Embryonic facial prominence (tissue), 1 donor: Measurements from ENCODE around the gene HUNK.

Experiments used
- DNase-seq: peaks from one replicate; pipeline ENCODE4 v3.0.0-alpha.2; 2016; ENCODE audit errors: extremely low spot score

Gene HUNK

GRCh38 chr21:31895077-31895835 lies 22.4 kb downstream of the HUNK start:
- DNase-seq = no peak

DNA sequence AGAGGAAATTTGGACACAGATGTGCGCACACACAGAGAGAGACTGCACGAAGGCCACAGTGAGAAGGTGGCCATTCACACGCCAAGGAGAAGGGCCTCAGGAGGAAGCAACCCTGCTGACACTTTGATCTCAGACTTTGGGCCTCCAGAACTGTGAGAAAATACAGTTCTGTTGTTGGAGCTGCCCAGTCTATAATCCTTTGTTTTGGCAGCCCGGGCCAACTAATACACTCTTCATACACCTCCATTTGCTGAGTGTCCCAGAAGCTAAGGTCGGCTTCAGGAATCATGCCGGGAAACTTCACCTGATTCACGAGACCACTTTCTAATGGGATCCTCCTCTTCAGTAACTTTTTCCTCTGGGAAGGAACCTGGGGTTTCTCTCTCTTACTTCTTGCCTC lies 23.2 kb downstream of the HUNK start:
- no peak for DNase-seq

GRCh38 chr21:31897311-31897710 lies 24.5 kb downstream of the HUNK start:
- DNase-seq = no peak

- DNase-seq = no peak
Observed at GRCh38 chr21:31898933-31899630, 26.3 kb downstream of the HUNK start.

DNA sequence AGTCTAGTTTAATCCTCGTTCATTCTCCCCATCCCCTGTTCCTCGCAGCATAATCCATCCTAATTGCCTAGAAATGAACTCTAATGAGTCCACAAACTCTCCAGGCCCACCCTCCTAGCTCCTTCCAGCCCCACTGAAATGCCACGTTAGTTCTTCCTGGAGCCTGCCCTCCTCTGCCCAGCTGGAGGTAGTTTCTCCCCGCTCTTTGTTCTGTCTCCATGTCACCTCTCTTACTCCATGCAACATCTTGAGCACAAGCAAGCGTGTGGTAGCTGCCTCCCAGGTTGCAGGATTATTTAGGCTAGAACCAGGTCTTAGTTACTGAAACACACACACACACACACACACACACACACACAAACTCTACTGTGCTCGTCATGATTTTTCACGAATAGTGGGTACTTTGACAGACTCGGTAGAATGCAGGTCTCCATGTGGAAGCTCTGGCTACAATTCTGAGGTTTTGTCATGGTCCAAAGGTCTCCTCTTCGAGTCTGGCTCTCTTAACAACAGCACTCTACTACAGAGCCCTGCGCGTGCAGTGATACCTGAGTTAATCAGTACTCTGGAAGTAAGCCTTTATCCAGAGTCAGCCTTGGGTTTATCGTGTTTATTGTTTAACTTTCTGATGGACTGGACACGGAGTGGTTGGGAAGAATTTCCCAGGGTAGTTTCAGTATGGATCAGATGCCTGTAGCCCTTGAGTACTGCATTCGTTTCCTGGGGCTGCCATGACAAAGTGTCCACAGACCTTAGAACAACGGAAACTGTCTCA lies 27.5 kb downstream of the HUNK start:
- DNase-seq = no peak

- no peak for DNase-seq
Observed at GRCh38 chr21:31901315-31901714, 28.5 kb downstream of the HUNK start.

DNA sequence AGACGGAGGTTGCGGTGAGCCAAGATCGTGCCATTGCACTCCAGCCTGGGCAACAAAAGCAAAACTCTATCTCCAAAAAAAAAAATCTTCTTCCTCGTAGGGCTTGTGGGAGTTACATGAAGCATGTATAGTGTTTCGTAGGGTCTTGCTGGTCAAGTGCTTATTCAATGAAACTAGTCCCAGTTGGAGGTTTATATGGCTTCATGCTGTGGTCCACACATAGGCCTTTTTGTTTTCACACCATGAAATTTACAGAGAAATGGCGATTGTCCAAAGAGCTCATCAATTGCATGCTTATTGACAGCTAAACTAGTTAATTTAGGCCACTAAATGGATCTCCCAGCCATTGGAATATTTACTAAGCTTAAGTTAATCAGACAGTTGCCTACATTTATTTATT lies 29.6 kb downstream of the HUNK start:
- DNase-seq = no peak

DNA sequence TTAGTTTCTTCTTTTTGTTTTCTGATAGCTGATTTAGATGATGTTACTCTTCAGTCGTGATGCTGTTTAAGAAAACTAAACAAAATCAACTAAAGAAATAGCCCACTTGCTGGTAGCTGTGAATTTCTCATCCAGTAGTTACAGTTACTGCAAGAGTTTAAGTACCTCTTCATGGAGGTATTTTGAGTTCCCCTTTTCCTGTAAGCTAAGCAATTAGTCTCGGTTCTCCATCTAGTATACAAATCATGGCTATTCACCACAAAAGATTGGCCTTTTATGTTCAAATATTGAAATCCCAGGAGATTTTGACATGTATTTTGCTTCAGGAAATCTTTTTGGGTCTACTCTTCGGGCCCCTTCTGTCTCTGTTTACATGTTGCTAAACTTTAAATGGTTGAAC lies 31.1 kb downstream of the HUNK start:
- DNase-seq = no peak

- no peak for DNase-seq
Observed at GRCh38 chr21:31905503-31906451, 33.0 kb downstream of the HUNK start.

DNA sequence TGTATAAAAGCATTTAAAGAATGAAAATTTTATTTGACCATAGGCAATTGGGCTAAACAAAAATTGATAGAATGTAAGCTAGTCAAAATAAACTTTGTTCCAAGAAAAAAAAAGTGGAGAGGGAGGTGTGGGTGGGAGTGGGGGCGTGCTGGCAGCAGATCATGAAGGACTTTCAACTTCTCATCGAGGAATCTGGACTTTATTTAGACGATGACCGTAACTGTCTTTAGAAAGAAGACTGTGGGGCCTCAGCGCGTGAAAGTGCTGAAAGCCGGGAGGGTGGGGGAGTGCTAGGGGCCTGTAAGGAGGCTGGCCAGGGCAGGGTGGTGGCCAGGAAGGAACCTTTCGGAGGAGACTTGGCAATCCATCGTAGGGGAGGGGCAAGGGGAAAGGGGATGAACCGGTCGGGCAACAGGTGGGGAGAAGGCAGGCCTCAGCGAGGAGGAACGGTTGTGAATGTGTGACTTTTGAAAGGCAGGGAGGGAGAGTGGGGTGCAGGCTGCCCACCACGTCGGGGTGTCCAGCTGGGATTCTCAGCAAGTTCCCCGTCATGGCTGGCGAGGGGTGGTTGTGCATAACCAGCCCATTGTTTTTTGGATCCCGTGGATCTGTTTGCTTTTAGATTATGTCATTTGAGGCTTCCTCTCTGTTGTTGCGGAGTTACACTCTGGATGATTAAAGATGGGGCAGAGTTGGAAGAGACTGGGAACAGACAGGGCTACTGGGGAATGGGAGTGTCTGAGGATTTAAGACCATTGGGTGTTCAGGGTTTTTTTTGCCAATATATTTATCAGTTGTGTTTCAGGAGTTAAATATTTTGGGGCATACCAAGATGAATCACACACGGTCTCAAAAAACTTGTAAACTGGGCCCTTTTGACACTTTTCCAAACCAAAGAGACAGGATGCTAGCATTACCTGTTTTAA lies 35.5 kb downstream of the HUNK start:
- DNase-seq = peak; percentile 27

GRCh38 chr21:31909153-31910073 lies 36.6 kb downstream of the HUNK start:
- DNase-seq = no peak

- DNase-seq = no peak
Observed at GRCh38 chr21:31910074-31910470, 37.3 kb downstream of the HUNK start.

- no peak for DNase-seq
Observed at GRCh38 chr21:31911138-31911907, 38.5 kb downstream of the HUNK start.

GRCh38 chr21:31912501-31912900 lies 39.7 kb downstream of the HUNK start:
- DNase-seq = no peak

DNA sequence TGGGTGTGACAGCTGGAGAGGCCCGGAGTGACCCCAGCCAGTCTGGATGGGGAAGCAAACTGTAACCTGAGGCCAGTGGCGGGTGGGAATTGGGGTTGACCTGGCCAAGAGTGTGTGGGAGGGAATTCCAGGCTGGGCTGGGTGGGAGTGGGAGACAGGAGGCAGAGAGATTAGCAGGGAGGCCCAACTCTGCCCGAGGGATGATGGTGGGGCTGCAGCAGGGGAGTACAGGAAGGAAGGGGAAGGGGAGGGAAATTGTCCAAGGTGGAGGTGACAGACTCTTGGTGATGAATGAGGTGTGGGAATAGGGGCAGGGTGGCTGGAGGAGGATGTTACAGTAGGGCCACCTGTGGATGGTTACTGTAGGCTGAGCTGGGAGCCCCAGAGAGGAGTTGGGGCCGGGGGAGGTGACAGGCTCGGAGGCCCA lies 40.4 kb downstream of the HUNK start:
- DNase-seq = no peak

DNA sequence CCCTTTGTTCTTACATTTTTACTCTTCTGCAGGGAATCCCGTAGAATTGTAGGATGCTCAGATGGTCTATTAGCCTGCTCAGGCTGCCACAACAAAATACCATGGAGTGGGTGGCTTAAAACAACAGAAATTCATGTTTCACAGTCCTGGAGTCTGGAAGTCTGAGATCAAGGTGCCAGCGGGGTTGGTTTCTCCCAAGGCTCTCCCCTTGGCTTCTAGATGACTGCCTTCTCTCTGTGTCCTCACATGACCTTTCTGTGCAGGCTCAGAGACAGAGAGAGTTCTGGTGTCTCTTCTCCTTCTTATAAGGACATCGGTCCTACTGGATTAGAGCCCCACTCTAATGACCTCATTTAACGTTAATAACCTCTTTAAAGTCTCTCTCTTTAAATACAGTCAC lies 41.7 kb downstream of the HUNK start:
- no peak for DNase-seq

GRCh38 chr21:31915566-31915965 lies 42.7 kb downstream of the HUNK start:
- DNase-seq = no peak

GRCh38 chr21:31917108-31917507 lies 44.3 kb downstream of the HUNK start:
- no peak for DNase-seq
